HepG2 (cell line): Measurements from ENCODE around the gene DMBT1. TPM values are rescaled to one million over a fixed set of nuclear protein-coding genes. Genes with fewer than 3 reads are reported as not detected.

Experiments used
- ATAC-seq: fragments of 200-7000 bp; cut with Tn5 transposase; 3 replicates; pipeline ENCODE4 v1.9.1; 2020; ENCODE audit warnings: mild to moderate bottlenecking, moderate library complexity
- BruUV-seq: library from RNA; stranded (reverse); fragments of 400-500 nt; replicated peaks from 2 replicates; lab custom pipeline; 2021; lab: Mats Ljungman, UMichigan
- CTCF ChIA-PET: fragments of 300-600 bp; formaldehyde crosslinking; extraction: SDS; loops from one replicate; lab custom pipeline; 2021; ENCODE audit warnings: low total read pairs, inconsistent platforms, low intra/inter-chr PET ratio; lab: Yijun Ruan, JAX
- POLR2A ChIA-PET: fragments of 350-600 bp; sonication (Branson Sonifier 250); formaldehyde crosslinking; loops from one replicate; lab custom pipeline; 2020; ENCODE audit warnings: antibody characterized with exemption, inconsistent platforms; lab: Yijun Ruan, JAX
- DNase-seq: peaks from one replicate; pipeline ENCODE4 v3.0.0-alpha.2; 2015; ENCODE audit warnings: low spot score
- FAIRE-seq: peaks from 3 replicates; lab custom pipeline; 2011; peaks lifted over from hg19 to GRCh38; lab: Jason Lieb, UNC
- H2AFZ ChIP-seq: one replicate; pipeline ENCODE4 v1.6.1; 2011; ENCODE audit warnings: low read length, inconsistent platforms
- H3K27ac ChIP-seq: fragments of 300-600 bp; 3 replicates; pipeline ENCODE4 v1.8.0; 2011; ENCODE audit warnings: mixed run types, mild to moderate bottlenecking, mixed read lengths, low read length, inconsistent platforms; ENCODE audit not compliant: insufficient read depth; ENCODE audit errors: extremely low read length
- H3K27me3 ChIP-seq, 2 experiments: fragments of 200-600 bp in 1 of 2; 2 replicates in 1 of 2; 3 replicates in 1 of 2; pipeline versions ENCODE4 v1.6.0 to v1.8.0; 2011; ENCODE audit warnings: low read length in 2 of 2, mild to moderate bottlenecking in 2 of 2, moderate library complexity in 2 of 2, inconsistent platforms in 1 of 2; ENCODE audit not compliant: insufficient read depth in 2 of 2, control insufficient read depth in 1 of 2
- H3K36me3 ChIP-seq, 2 experiments: fragments of 200-600 bp in 1 of 2; replicated peaks in 1 of 2; 2 replicates in 1 of 2; 3 replicates in 1 of 2; pipeline versions ENCODE4 v1.5.1 to v1.8.0; 2011; ENCODE audit warnings: low read length in 2 of 2, inconsistent platforms in 1 of 2; ENCODE audit not compliant: insufficient read depth in 2 of 2, control insufficient read depth in 1 of 2
- H3K4me1 ChIP-seq: 2 replicates; pipeline ENCODE4 v1.5.1; 2012; ENCODE audit warnings: low read length, inconsistent platforms; ENCODE audit not compliant: insufficient read depth
- H3K4me2 ChIP-seq: 2 replicates; pipeline ENCODE4 v1.6.0; 2011; ENCODE audit warnings: low read depth, low read length, inconsistent platforms
- H3K4me3 ChIP-seq, 3 experiments: fragments of 200-600 bp in 1 of 3; sonication (generic), shearing (Covaris generic) in 1 of 3; replicated peaks in 1 of 3; 2 replicates each; pipeline ENCODE4 v1.5.1; 2011 to 2016; ENCODE audit warnings: low read length in 3 of 3, inconsistent platforms in 2 of 3, low read depth in 2 of 3, mild to moderate bottlenecking in 2 of 3, control low read depth in 1 of 3, mixed read lengths in 1 of 3; ENCODE audit not compliant: insufficient read depth in 1 of 3
- H3K79me2 ChIP-seq: one replicate; pipeline ENCODE4 v1.6.1; 2011; ENCODE audit warnings: low read length, inconsistent platforms; ENCODE audit not compliant: insufficient read depth
- H3K9ac ChIP-seq: 2 replicates; pipeline ENCODE4 v1.6.0; 2011; ENCODE audit warnings: mild to moderate bottlenecking, low read depth, low read length, inconsistent platforms; ENCODE audit not compliant: insufficient read depth
- H3K9me3 ChIP-seq: 2 replicates; pipeline ENCODE4 v1.5.1; 2012; ENCODE audit warnings: mild to moderate bottlenecking, low read length
- H4K20me1 ChIP-seq: 2 replicates; pipeline ENCODE4 v1.6.0; 2011; ENCODE audit warnings: inconsistent platforms, mild to moderate bottlenecking, low read length, moderate library complexity; ENCODE audit not compliant: insufficient read depth
- MATR3 ChIP-seq: sonication (generic); formaldehyde crosslinking; IDR thresholded peaks from 2 replicates; pipeline ENCODE4 v1.4.0; 2020; ENCODE audit warnings: missing genetic modification reagents
- RFX5 ChIP-seq: IDR thresholded peaks from 2 replicates; pipeline ENCODE4 v1.6.1; 2011; ENCODE audit warnings: low read depth, low read length, improper control_type of control experiment
- SIX4 ChIP-seq: sonication (generic); formaldehyde crosslinking; IDR thresholded peaks from 2 replicates; pipeline ENCODE4 v1.4.0; 2020; ENCODE audit warnings: missing genetic modification reagents
- SOX6 ChIP-seq, 2 experiments: fragments of 450-650 bp in 1 of 2; sonication (generic) in 1 of 2; formaldehyde crosslinking in 1 of 2; IDR thresholded peaks; 2 replicates each; pipeline versions ENCODE4 v1.4.0 to v1.6.1; 2017 to 2020; ENCODE audit warnings: antibody characterized with exemption in 1 of 2, mild to moderate bottlenecking in 1 of 2, missing genetic modification reagents in 1 of 2
- ZNF17 ChIP-seq: sonication (generic); formaldehyde crosslinking; IDR thresholded peaks from 2 replicates; pipeline ENCODE4 v1.5.0; 2020; ENCODE audit warnings: mild to moderate bottlenecking, missing genetic modification reagents
- ZNF766 ChIP-seq: sonication (generic); formaldehyde crosslinking; IDR thresholded peaks from 2 replicates; pipeline ENCODE4 v1.5.0; 2020; ENCODE audit warnings: missing genetic modification reagents, borderline replicate concordance
- WGBS: methylation state at CpG from one replicate; pipeline ENCODE4 v1.1.6; 2017; ENCODE audit warnings: low lambda C conversion rate; 5-methylcytosine and 5-hydroxymethylcytosine counted together
- in situ Hi-C: cut with HindIII; loops from 2 replicates; pipeline ENCODE4 v1.10.0; 2017; ENCODE audit warnings: low pct_unique_long_range_greater_than_20kb; ENCODE audit not compliant: extremely low pct_ligation_motif_present
- intact Hi-C: fragments of 100-400 bp; cut with micrococcal nuclease; formaldehyde crosslinking; loops from one replicate; pipeline ENCODE4 v1.10.0; 2022; ENCODE audit not compliant: unreplicated experiment
- polyA plus RNA-seq, 8 experiments: library from polyadenylated mRNA; depleted of rRNA in 3 of 8; stranded (reverse) in 7 of 8; unstranded in 1 of 8; fragments of >200 nt; fragmentation: Illumina TruSeq in 4 of 8; extraction: Trizol in 4 of 8; gene quantifications; 2 replicates each; pipeline versions ENCODE4 v1.2.1 to v1.2.3, GENCODE V29; 2011 to 2016; ENCODE audit warnings: low read depth in 4 of 8, missing spikeins in 1 of 8, mixed read lengths in 1 of 8; ENCODE audit not compliant: insufficient read depth in 1 of 8
- total RNA-seq, 5 experiments: library from RNA; depleted of rRNA; stranded (reverse); fragments of >200 nt; fragmentation: Illumina TruSeq; extraction: Trizol; gene quantifications; 2 replicates each; pipeline ENCODE4 v1.2.3, GENCODE V29; 2016; ENCODE audit warnings: low read depth in 1 of 5
- TF ChIP-seq, protein P1 (sequence below): sonication (generic); formaldehyde crosslinking; conservative IDR thresholded peaks from 2 replicates; pipeline ENCODE4 v1.4.0; 2020; ENCODE audit warnings: missing genetic modification reagents
- TF ChIP-seq, protein P2 (sequence below): sonication (generic); formaldehyde crosslinking; IDR thresholded peaks from 2 replicates; pipeline ENCODE4 v1.4.0; 2020; ENCODE audit warnings: mild to moderate bottlenecking, missing genetic modification reagents
- TF ChIP-seq, protein P3 (sequence below): IDR thresholded peaks from 2 replicates; pipeline ENCODE4 v1.6.1; 2016; ENCODE audit warnings: missing compliant biosample characterization, missing genetic modification reagents, borderline replicate concordance

DMBT1 gene
- total and polyA plus RNA-seq, 2 of the 13 experiments (the other 11 are each of a cell fraction or from before 2014, with no cell fraction given) = not detected

DNA sequence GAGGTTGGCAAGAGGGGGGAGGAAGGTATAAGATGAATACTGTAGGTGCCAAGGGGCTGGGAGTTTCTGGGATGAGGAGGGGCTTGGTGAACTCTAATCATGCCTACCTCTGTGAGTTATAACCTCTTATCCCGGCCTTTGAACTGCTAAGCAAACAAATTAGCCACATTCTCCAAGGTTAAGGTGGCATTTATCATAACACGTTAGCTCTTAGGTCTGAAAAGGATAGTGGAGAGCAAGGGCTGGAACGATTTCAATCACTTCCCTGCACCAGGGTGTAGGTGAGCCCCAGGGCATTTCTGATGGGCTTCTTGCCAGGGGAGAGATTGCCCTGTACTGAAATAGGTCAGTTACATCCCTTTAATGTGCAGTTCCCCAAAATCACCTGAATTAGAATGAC lies 28.6 kb upstream of the DMBT1 start:
- peaks cover 30% of the 10 kb centered on the region for H3K4me1 ChIP-seq
- POLR2A ChIA-PET = no interaction called here
- no peak for ATAC-seq
- CTCF ChIA-PET = no interaction called here
- H3K36me3 ChIP-seq = no peaks in the 10 kb centered on the region
- intact Hi-C loops = no loop called here
- H4K20me1 ChIP-seq = no peaks in the 10 kb centered on the region
- H3K9ac ChIP-seq = no peak overlapping the region
- H3K27me3 ChIP-seq = peaks cover 0 to 1% of the 10 kb centered on the region in 2 experiments; a peak in 1 of 5 replicates
- H3K79me2 ChIP-seq = no peaks in the 10 kb centered on the region
- no peak overlapping the region for H3K27ac ChIP-seq
- in situ Hi-C loops = no loop called here
- DNase-seq = no peak
- no TSS peak for BruUV-seq
- no peak for FAIRE-seq
- WGBS = 10% methylated on average over 2 of the region's 3 CpGs
- no peaks in the 10 kb centered on the region for H3K9me3 ChIP-seq
- TF ChIP-seq, protein P1, sequence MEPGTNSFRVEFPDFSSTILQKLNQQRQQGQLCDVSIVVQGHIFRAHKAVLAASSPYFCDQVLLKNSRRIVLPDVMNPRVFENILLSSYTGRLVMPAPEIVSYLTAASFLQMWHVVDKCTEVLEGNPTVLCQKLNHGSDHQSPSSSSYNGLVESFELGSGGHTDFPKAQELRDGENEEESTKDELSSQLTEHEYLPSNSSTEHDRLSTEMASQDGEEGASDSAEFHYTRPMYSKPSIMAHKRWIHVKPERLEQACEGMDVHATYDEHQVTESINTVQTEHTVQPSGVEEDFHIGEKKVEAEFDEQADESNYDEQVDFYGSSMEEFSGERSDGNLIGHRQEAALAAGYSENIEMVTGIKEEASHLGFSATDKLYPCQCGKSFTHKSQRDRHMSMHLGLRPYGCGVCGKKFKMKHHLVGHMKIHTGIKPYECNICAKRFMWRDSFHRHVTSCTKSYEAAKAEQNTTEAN (CRISPR knock-in tag) = no peak
- TF ChIP-seq, protein P2, sequence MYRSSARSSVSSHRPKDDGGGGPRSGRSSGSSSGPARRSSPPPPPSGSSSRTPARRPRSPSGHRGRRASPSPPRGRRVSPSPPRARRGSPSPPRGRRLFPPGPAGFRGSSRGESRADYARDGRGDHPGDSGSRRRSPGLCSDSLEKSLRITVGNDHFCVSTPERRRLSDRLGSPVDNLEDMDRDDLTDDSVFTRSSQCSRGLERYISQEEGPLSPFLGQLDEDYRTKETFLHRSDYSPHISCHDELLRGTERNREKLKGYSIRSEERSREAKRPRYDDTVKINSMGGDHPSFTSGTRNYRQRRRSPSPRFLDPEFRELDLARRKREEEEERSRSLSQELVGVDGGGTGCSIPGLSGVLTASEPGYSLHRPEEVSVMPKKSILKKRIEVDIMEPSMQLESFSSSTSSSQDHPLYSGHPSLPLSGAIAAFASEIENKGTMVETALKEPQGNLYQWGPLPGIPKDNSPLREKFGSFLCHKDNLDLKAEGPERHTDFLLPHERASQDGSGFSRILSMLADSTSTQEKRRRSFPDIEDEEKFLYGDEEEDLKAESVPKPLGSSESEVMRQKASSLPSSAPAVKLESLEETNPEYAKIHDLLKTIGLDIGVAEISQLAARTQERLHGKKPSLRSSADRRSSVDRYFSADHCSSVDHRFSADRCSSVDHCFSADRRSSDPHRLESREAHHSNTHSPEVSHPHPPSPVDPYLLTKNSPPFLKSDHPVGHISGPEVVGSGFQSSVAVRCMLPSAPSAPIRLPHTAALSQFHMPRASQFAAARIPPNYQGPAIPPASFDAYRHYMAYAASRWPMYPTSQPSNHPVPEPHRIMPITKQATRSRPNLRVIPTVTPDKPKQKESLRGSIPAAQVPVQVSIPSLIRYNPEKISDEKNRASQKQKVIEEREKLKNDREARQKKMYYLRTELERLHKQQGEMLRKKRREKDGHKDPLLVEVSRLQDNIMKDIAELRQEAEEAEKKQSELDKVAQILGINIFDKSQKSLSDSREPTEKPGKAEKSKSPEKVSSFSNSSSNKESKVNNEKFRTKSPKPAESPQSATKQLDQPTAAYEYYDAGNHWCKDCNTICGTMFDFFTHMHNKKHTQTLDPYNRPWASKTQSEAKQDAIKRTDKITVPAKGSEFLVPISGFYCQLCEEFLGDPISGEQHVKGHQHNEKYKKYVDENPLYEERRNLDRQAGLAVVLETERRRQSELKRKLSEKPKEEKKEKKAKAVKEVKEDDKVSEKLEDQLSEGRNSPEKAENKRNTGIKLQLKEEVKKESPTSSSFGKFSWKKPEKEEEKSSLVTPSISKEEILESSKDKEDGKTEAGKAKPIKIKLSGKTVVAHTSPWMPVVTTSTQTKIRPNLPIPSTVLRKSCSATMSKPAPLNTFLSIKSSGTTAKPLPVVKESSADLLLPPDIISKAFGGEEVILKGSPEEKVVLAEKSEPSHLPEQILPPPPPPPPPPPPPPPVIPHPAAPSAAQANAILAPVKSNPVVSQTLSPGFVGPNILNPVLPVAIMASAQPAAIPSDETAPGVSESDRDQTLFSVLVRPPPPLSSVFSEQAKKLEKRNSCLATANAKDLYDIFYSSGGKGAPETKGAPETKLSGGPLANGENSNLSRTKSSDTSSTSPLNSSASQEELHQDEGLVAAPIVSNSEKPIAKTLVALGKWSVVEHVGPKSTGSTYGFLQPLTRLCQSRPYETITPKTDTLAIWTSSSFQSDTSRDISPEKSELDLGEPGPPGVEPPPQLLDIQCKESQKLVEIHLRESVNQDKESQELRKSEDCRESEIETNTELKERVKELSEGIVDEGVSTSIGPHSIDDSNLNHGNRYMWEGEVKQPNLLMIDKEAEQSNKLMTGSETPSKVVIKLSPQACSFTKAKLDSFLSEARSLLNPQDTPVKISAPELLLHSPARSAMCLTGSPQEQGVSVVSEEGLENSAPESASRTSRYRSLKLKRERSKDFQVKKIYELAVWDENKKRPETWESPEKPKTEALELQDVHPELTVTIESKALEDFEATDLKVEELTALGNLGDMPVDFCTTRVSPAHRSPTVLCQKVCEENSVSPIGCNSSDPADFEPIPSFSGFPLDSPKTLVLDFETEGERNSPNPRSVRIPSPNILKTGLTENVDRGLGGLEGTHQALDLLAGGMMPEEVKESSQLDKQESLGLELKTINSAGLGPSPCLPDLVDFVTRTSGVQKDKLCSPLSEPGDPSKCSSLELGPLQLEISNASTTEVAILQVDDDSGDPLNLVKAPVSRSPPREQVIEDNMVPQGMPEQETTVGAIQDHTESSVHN (CRISPR knock-in tag) = no peak
- no peak for TF ChIP-seq SIX4
- TF ChIP-seq, protein P3, sequence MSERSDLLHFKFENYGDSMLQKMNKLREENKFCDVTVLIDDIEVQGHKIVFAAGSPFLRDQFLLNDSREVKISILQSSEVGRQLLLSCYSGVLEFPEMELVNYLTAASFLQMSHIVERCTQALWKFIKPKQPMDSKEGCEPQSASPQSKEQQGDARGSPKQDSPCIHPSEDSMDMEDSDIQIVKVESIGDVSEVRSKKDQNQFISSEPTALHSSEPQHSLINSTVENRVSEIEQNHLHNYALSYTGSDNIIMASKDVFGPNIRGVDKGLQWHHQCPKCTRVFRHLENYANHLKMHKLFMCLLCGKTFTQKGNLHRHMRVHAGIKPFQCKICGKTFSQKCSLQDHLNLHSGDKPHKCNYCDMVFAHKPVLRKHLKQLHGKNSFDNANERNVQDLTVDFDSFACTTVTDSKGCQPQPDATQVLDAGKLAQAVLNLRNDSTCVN (CRISPR knock-in tag) = no peak
- no peak for TF ChIP-seq RFX5
- TF ChIP-seq ZNF766 (CRISPR knock-in tag) = no peak
- TF ChIP-seq ZNF17 = no peak
- TF ChIP-seq MATR3 (CRISPR knock-in tag) = no peak
- TF ChIP-seq SOX6 (IDR thresholded peaks at IDR 0.05) = no peak
- TF ChIP-seq SOX6 (CRISPR knock-in tag; IDR thresholded peaks at IDR 0.05) = no peak
- H3K4me3 ChIP-seq = no peak overlapping the region
- H3K4me2 ChIP-seq = no peak overlapping the region
- no peak overlapping the region for H2AFZ ChIP-seq
